Measurements from ENCODE around the gene TMEM200C.
"Not testable (repeated sequence)": the region's sequence is repeated elsewhere in the genome, so short reads cannot be mapped to it uniquely, and the experiment has no call there.

The TMEM200C gene

GRCh38 chr18:5891854-5892215, 3.5 kb downstream of the TMEM200C start:
- DNase-seq: no peak

GRCh38 chr18:5891184-5891853, 4.0 kb downstream of the TMEM200C start:
- DNase-seq: no peak

GRCh38 chr18:5890331-5891183, 4.8 kb downstream of the TMEM200C start:
- DNase-seq: no peak

GRCh38 chr18:5885361-5885760, 10.0 kb downstream of the TMEM200C start:
- no peak for DNase-seq

- no peak for DNase-seq
Observed at GRCh38 chr18:5884375-5884774, 10.9 kb downstream of the TMEM200C start.

DNA sequence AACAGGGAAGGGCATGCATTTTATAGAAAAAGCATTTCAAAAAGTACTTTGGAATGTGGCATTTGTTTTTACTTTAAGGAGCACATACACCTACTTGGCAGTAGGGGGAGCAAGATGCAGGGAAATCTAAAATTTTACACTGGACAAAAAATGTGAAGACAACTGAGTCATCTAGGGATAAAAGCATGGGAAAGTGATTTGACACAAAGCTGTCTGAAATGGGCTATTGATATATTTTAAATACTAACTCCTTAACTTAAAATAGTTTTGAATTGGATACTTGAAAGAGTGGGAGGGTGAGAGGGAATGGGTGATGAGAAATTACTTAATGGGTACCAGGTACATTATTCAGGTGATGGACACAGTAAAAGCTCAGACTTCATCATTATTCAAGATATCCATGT, 15.8 kb downstream of the TMEM200C start:
- peak; percentile 32 for DNase-seq

- DNase-seq: no peak
Observed at GRCh38 chr18:5876891-5877290, 18.4 kb downstream of the TMEM200C start.

- no peak for DNase-seq
Observed at GRCh38 chr18:5874336-5874735, 21.0 kb downstream of the TMEM200C start.

DNA sequence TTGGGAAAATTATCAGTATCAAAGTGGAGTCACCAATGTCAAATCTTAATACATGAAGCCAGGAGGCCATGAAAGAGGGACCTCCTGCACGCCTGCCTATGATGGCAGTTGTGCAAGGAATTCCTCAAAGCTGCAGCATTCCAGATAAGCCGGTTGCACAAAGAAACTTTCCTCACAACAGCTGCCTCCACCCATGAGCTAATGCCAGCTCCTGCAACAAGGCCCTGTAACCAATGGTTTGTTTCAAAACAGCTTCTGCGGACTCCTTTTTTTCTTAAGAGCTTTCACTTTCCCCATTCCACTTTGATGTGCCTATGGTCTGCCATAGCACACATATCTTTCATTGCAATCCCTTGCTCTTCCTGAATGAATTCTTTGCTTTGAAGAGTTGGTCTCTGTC, 22.4 kb downstream of the TMEM200C start:
- DNase-seq: no peak

DNA sequence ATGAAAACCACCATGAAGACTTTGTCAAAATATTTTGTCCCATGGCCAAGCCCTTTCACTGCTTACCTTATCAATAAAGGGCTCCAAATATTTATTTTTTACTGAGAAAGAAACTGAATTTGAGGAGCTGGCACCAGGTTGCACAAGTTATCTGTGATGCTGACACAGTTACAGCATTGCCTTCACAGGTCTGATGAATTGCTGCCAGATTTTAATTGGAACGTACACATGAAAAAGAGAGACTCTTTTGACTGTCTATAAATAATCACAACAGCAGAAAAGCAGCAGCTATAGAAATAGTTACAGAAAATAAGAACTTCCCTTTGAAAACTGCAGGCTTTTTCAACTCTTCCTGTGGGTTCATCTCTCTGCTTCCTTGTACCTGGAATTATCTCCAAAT, 23.9 kb downstream of the TMEM200C start:
- DNase-seq: no peak

GRCh38 chr18:5868218-5868854, 27.0 kb downstream of the TMEM200C start:
- DNase-seq: peak; percentile 66

DNA sequence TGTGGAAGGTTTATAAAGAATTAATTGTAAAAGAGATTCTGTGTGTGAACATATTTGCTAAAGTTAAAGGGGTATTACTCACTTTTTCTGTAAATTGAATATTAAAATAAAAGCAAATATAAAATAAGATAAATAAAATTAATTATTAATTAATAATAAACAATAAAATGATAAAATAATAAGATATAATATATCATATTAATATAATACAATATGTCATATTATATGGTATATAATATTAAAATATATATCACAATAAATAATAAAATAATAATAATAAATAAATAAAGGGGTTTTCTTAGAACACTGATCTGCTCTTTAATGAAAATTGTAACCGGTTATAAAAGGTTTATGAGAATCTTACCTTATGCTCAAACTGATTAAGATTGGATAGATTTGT, 29.8 kb downstream of the TMEM200C start:
- DNase-seq: no peak

DNA sequence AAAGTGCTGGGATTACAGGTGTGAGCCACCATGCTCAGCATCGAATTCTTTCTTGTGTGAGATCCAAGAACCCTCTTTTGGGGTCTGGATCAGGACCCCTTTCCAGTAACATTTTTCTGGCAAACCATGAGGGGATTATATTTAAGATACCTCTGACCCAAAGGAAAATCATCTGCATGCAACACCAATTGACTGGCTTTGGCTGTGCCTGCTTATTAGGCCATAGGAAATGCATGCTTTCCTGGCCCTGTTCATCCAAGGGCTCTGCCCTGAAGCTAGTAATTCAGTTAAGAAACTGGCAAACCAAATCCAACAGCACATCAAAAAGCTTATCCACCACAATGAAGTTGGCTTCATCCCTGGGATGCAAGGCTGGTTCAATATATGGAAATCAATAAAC, 33.2 kb downstream of the TMEM200C start:
- not testable (repeated sequence) for DNase-seq

- no peak for DNase-seq
Observed at GRCh38 chr18:5857180-5857579, 38.1 kb downstream of the TMEM200C start.

DNA sequence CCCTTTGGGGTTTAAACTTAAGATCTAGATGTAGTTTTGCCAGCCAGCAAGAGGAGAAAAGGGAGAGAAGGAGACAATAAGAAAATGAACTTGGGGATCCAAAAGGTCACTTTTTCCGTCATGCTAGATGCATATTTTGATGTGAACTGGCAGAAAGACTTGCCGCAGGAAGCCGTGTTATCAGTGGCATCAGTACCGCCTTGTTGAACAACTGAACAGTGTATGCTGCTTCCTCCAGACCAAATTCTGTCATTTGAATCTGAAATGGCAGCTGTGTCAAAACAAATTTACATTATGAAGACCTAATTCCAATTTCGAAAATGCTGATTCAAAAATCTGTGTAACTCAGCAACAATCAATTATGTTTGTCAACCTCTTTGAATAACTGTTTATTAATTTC, 42.1 kb downstream of the TMEM200C start:
- no peak for DNase-seq

DNA sequence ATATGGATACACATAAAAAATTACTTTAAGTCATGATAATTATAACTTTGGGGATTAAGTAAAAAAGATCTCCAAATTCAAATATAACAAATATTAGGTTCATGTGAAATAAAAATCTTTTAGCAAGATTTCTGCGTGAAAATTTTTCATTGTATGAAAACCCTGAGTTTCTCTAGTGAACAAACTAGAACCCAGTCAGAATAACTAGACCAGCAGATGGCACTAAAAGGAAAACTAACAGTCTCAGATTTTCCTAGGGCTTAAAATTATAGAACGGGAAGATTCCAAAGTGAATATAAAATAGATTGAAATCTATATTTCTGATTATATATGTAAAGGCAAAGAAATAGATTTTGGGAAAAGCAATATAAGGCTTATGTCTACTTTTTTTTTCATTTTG, 43.3 kb downstream of the TMEM200C start:
- DNase-seq: no peak

- no peak for DNase-seq
Observed at GRCh38 chr18:5842653-5843052, 52.7 kb downstream of the TMEM200C start.

DNA sequence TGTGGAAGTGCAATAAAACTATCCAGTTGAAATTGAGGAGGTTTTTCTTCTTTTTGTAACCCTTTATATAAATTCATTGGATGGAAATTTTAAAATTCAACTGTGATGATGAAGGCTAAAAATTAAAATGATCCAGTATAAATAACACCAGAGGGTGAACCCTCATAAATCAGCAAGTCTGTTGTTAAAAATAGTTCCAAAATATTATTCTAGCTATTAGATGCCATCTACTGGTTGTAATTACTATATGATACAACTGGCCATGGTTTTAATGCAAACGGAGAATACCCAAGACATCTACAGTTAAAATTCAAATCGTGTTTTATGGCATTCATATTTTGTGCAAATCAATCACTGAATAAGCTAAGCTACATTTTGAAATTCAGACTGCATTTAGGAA, 53.8 kb downstream of the TMEM200C start:
- peak; percentile 14 for DNase-seq

GRCh38 chr18:5840547-5840946, 54.8 kb downstream of the TMEM200C start:
- no peak for DNase-seq

GRCh38 chr18:5840025-5840424, 55.3 kb downstream of the TMEM200C start:
- no peak for DNase-seq

GRCh38 chr18:5839102-5839501, 56.2 kb downstream of the TMEM200C start:
- no peak for DNase-seq

Data from NCI-H345 (cell line).